GM23338 (cell line): ENCODE results near the gene ANP32A. TPM values are rescaled to one million over a fixed set of nuclear protein-coding genes. Genes with fewer than 3 reads are reported as not detected.
A peak's percentile ranks its signal among the peaks of the same experiment; 100 is the strongest.

Source experiments
- ATAC-seq: fragments of 200-7000 bp; cut with Tn5 transposase; 3 replicates; pipeline ENCODE4 v1.9.1; 2020
- DNase-seq: peaks from one replicate; pipeline ENCODE4 v3.0.0-alpha.2; 2015; ENCODE audit warnings: low spot score
- H2AFZ ChIP-seq: fragments of 200-600 bp; sonication (generic); 2 replicates; pipeline ENCODE4 v1.8.0; 2016; ENCODE audit warnings: antibody characterized with exemption, mild to moderate bottlenecking, moderate library complexity
- H3F3A ChIP-seq: fragments of 200-600 bp; sonication (generic); replicated peaks from 2 replicates; pipeline ENCODE4 v1.8.0; 2017; ENCODE audit warnings: antibody characterized with exemption, mixed run types, low read depth
- H3K27ac ChIP-seq: fragments of 200-600 bp; sonication (generic); 2 replicates; pipeline ENCODE4 v1.6.1; 2016; ENCODE audit warnings: low read depth
- H3K27me3 ChIP-seq: fragments of 200-600 bp; sonication (generic); 2 replicates; pipeline ENCODE4 v1.8.0; 2016; ENCODE audit warnings: mild to moderate bottlenecking, mixed run types, moderate library complexity; ENCODE audit not compliant: insufficient read depth
- H3K36me3 ChIP-seq: fragments of 200-600 bp; sonication (generic); 2 replicates; pipeline ENCODE4 v1.8.0; 2016; ENCODE audit warnings: mild to moderate bottlenecking; ENCODE audit not compliant: insufficient read depth
- H3K4me1 ChIP-seq: fragments of 200-600 bp; sonication (generic); 2 replicates; pipeline ENCODE4 v1.8.0; 2016; ENCODE audit warnings: mild to moderate bottlenecking, moderate library complexity; ENCODE audit not compliant: insufficient read depth
- H3K4me2 ChIP-seq: fragments of 200-600 bp; sonication (generic); 2 replicates; pipeline ENCODE4 v1.7.1; 2017; ENCODE audit warnings: mixed run types
- H3K4me3 ChIP-seq: fragments of 200-600 bp; sonication (generic); 2 replicates; pipeline ENCODE4 v1.6.1; 2016; ENCODE audit warnings: mixed run types
- H3K79me2 ChIP-seq: fragments of 200-600 bp; sonication (generic); replicated peaks from 2 replicates; pipeline ENCODE4 v1.8.0; 2017; ENCODE audit warnings: mild to moderate bottlenecking; ENCODE audit not compliant: insufficient read depth
- H3K9me2 ChIP-seq: fragments of 200-600 bp; sonication (generic); 2 replicates; pipeline ENCODE4 v1.8.0; 2017; ENCODE audit not compliant: insufficient read depth
- H4K20me1 ChIP-seq: fragments of 200-600 bp; sonication (generic); replicated peaks from 2 replicates; pipeline ENCODE4 v1.8.0; 2017; ENCODE audit warnings: mild to moderate bottlenecking; ENCODE audit not compliant: insufficient read depth
- H3K27ac Mint-ChIP-seq: 2 replicates; pipeline ENCODE4 v1.8.0; 2020; ENCODE audit warnings: inconsistent platforms, mild to moderate bottlenecking, moderate library complexity, mixed read lengths
- H3K27me3 Mint-ChIP-seq: 3 replicates; pipeline ENCODE4 v1.8.0; 2022; ENCODE audit warnings: low read depth, mild to moderate bottlenecking, moderate library complexity, mixed read lengths, inconsistent platforms; ENCODE audit not compliant: insufficient read depth, poor library complexity
- H3K36me3 Mint-ChIP-seq: 3 replicates; pipeline ENCODE4 v1.8.0; 2021; ENCODE audit warnings: low read depth, mild to moderate bottlenecking, inconsistent platforms, moderate library complexity, mixed read lengths
- H3K4me1 Mint-ChIP-seq: 3 replicates; pipeline ENCODE4 v1.8.0; 2020; ENCODE audit warnings: mild to moderate bottlenecking, inconsistent platforms, mixed read lengths
- H3K4me3 Mint-ChIP-seq: 3 replicates; pipeline ENCODE4 v1.8.0; 2021; ENCODE audit warnings: moderate library complexity, mild to moderate bottlenecking, inconsistent platforms, mixed read lengths
- H3K9me3 Mint-ChIP-seq: 3 replicates; pipeline ENCODE4 v1.8.0; 2020; ENCODE audit warnings: moderate library complexity, mild to moderate bottlenecking, inconsistent platforms, mixed read lengths
- CTCF ChIP-seq, 2 experiments: fragments of 200-600 bp in 1 of 2; sonication (generic) in 1 of 2; conservative IDR thresholded peaks; 2 replicates each; pipeline versions ENCODE4 v1.5.1 to v1.6.1; 2016 to 2017; ENCODE audit warnings: antibody characterized with exemption in 2 of 2, low read depth in 2 of 2, mild to moderate bottlenecking in 2 of 2, moderate library complexity in 1 of 2
- EZH2 ChIP-seq: fragments of 200-600 bp; sonication (generic); IDR thresholded peaks from one replicate; pipeline ENCODE4 v1.8.0; 2017; ENCODE audit warnings: antibody characterized with exemption, mild to moderate bottlenecking, low read depth; ENCODE audit not compliant: unreplicated experiment
- EZH2phosphoT487 ChIP-seq: fragments of 200-600 bp; sonication (generic); IDR thresholded peaks from one replicate; pipeline ENCODE4 v1.8.1; 2018; ENCODE audit warnings: antibody characterized with exemption; ENCODE audit not compliant: unreplicated experiment
- JUNB ChIP-seq: IDR thresholded peaks from one replicate; pipeline ENCODE4 v1.6.1; 2016; ENCODE audit warnings: antibody characterized with exemption; ENCODE audit not compliant: unreplicated experiment
- NANOG ChIP-seq: IDR thresholded peaks from 2 replicates; pipeline ENCODE4 v1.6.1; 2016; ENCODE audit warnings: antibody characterized with exemption, borderline replicate concordance
- POLR2AphosphoS5 ChIP-seq: IDR thresholded peaks from 2 replicates; pipeline ENCODE4 v1.6.1; 2016; ENCODE audit warnings: antibody characterized with exemption, low read depth
- REST ChIP-seq: IDR thresholded peaks from one replicate; pipeline ENCODE4 v1.6.1; 2018; ENCODE audit warnings: antibody characterized with exemption; ENCODE audit not compliant: unreplicated experiment
- STAT1 ChIP-seq: IDR thresholded peaks from one replicate; pipeline ENCODE4 v1.6.1; 2016; ENCODE audit warnings: antibody characterized with exemption; ENCODE audit not compliant: unreplicated experiment
- ZNF331 ChIP-seq: fragments of 250-450 bp; sonication (Bioruptor Pico); IDR thresholded peaks from 2 replicates; pipeline ENCODE4 v1.5.0; 2020; ENCODE audit warnings: low read depth, mild to moderate bottlenecking, moderate library complexity
- polyA plus RNA-seq: library from polyadenylated mRNA; unstranded; fragments of >200 nt; fragmentation: Nextera tagmentation; extraction: Ambion mirVana; gene quantifications from 2 replicates; pipeline ENCODE4 v1.2.1, GENCODE V29; 2016
- total RNA-seq: library from RNA; depleted of rRNA; stranded (reverse); fragments of >200 nt; shearing (Covaris generic); gene quantifications from 2 replicates; pipeline ENCODE4 v1.2.3, GENCODE V29; 2014

The ANP32A gene
- total and polyA plus RNA-seq, 2 experiments from 2014 or later = 204 to 304 TPM

- TF ChIP-seq POLR2AphosphoS5 (peak; percentile 51; the same call in 1 of the 2 replicates), ZNF331 (CRISPR knock-in tag) (no peak), NANOG (no peak), REST (peak; percentile 6), STAT1 (no peak), JUNB (no peak), EZH2phosphoT487 (no peak), EZH2 (no peak), CTCF (conservative IDR thresholded peaks at IDR 0.05; ENCODE audit: low read depth in 2 of 2) (no peak)
- Mint-ChIP-seq H3K27me3 (peaks cover 42% of the 10 kb centered on the region), H3K4me1 (peaks cover 44% of the 10 kb centered on the region), H3K36me3 (peaks cover 28% of the 10 kb centered on the region), H3K9me3 (no peaks in the 10 kb centered on the region; the same call in 2 of the 3 replicates), H3K27ac (no peak overlapping the region), H3K4me3 (peak overlapping the region; percentile 95; the same call in 2 of the 3 replicates)
- ATAC-seq = peak; percentile 24
- Histone ChIP-seq H3F3A (peaks cover 4% of the 10 kb centered on the region; the same call in 1 of the 2 replicates), H3K4me2 (peak overlapping the region; percentile 100), H3K79me2 (peaks cover 88% of the 10 kb centered on the region), H2AFZ (no peak overlapping the region), H4K20me1 (peaks cover 54% of the 10 kb centered on the region), H3K9me2 (no peaks in the 10 kb centered on the region), H3K36me3 (no peaks in the 10 kb centered on the region), H3K4me3 (peak overlapping the region; percentile 99), H3K27ac (peak overlapping the region; percentile 97), H3K4me1 (peaks cover 51% of the 10 kb centered on the region), H3K27me3 (peaks cover 28% of the 10 kb centered on the region)
- DNase-seq = peak; percentile 82
Observed at GRCh38 chr15:68818066-68818768, 2.5 kb downstream of the ANP32A start.
